Keratinocyte (primary cell): ENCODE results near the gene WWC1. TPM values are rescaled to one million over a fixed set of nuclear protein-coding genes. Genes with fewer than 3 reads are reported as not detected.

Source experiments
- DNase-seq: peaks from one replicate; pipeline ENCODE4 v3.0.0-alpha.2; 2011; ENCODE audit warnings: low read depth, missing footprints, low spot score
- FAIRE-seq: peaks from 2 replicates; lab custom pipeline; 2011; peaks lifted over from hg19 to GRCh38; lab: Jason Lieb, UNC
- H2AFZ ChIP-seq: 2 replicates; pipeline ENCODE4 v1.6.0; 2012; ENCODE audit warnings: low read length, control low read depth, inconsistent platforms; ENCODE audit not compliant: control insufficient read depth
- H3K27ac ChIP-seq: 2 replicates; pipeline ENCODE4 v1.5.1; 2011; ENCODE audit warnings: low read length; ENCODE audit not compliant: control insufficient read depth, insufficient read depth
- H3K27me3 ChIP-seq: 3 replicates; pipeline ENCODE4 v1.6.0; 2011; ENCODE audit warnings: low read length; ENCODE audit not compliant: control insufficient read depth, insufficient read depth; ENCODE audit errors: extremely low read depth
- H3K36me3 ChIP-seq, 2 experiments: 2 replicates in 1 of 2; 3 replicates in 1 of 2; pipeline ENCODE4 v1.5.1; 2011; ENCODE audit warnings: low read length in 2 of 2, mild to moderate bottlenecking in 1 of 2; ENCODE audit not compliant: control insufficient read depth in 2 of 2, insufficient read depth in 2 of 2; ENCODE audit errors: extremely low read depth in 1 of 2
- H3K4me1 ChIP-seq: 3 replicates; pipeline ENCODE4 v1.5.1; 2011; ENCODE audit warnings: low read length; ENCODE audit not compliant: control insufficient read depth, insufficient read depth; ENCODE audit errors: extremely low read depth
- H3K4me2 ChIP-seq: 3 replicates; pipeline ENCODE4 v1.6.0; 2011; ENCODE audit warnings: low read depth, low read length; ENCODE audit not compliant: control insufficient read depth, insufficient read depth; ENCODE audit errors: extremely low read depth
- H3K4me3 ChIP-seq, 3 experiments: fragments of 200-600 bp in 1 of 3; sonication (generic) in 1 of 3; 2 replicates in 2 of 3; 3 replicates in 1 of 3; pipeline ENCODE4 v1.5.1; 2011 to 2016; ENCODE audit warnings: low read length in 3 of 3, mild to moderate bottlenecking in 3 of 3, control low read depth in 2 of 3, inconsistent platforms in 1 of 3, low read depth in 1 of 3, mixed read lengths in 1 of 3, mixed run types in 1 of 3, moderate library complexity in 1 of 3; ENCODE audit not compliant: control insufficient read depth in 2 of 3, insufficient read depth in 2 of 3; ENCODE audit errors: extremely low read depth in 1 of 3
- H3K79me2 ChIP-seq: 2 replicates; pipeline ENCODE4 v1.6.0; 2012; ENCODE audit warnings: low read length; ENCODE audit not compliant: control insufficient read depth, insufficient read depth
- H3K9ac ChIP-seq: 3 replicates; pipeline ENCODE4 v1.6.0; 2011; ENCODE audit warnings: low read length; ENCODE audit not compliant: control insufficient read depth, insufficient read depth; ENCODE audit errors: extremely low read depth
- H3K9me1 ChIP-seq: 3 replicates; pipeline ENCODE4 v1.6.0; 2011; ENCODE audit warnings: low read length; ENCODE audit not compliant: control insufficient read depth, insufficient read depth; ENCODE audit errors: extremely low read depth
- H3K9me3 ChIP-seq: 2 replicates; pipeline ENCODE4 v1.5.1; 2012; ENCODE audit warnings: low read depth, low read length; ENCODE audit not compliant: control insufficient read depth
- H4K20me1 ChIP-seq: 3 replicates; pipeline ENCODE4 v1.6.0; 2011; ENCODE audit warnings: low read length; ENCODE audit not compliant: control insufficient read depth, insufficient read depth; ENCODE audit errors: extremely low read depth
- EZH2 ChIP-seq: IDR thresholded peaks from one replicate; pipeline ENCODE4 v1.6.1; 2012; ENCODE audit warnings: inconsistent platforms, mild to moderate bottlenecking, low read length, moderate library complexity
- dilution Hi-C: fragments of 300-500 bp; cut with MboI; formaldehyde crosslinking; loops from one replicate; pipeline ENCODE4 v1.7.0; 2020; ENCODE audit warnings: low sequenced_read_pairs; ENCODE audit not compliant: extremely low pct_ligation_motif_present
- polyA plus RNA-seq, 5 experiments: library from polyadenylated mRNA; depleted of rRNA in 3 of 5; stranded (reverse) in 3 of 5; stranded (forward) in 1 of 5; unstranded in 1 of 5; fragments of >200 nt; gene quantifications; 1 replicate in 1 of 5; 2 replicates in 3 of 5; 3 replicates in 1 of 5; pipeline versions ENCODE4 v1.2.1 to v1.2.3, GENCODE V29; 2011 to 2012; ENCODE audit warnings: missing spikeins in 2 of 5, low read depth in 1 of 5, low replicate concordance in 1 of 5
- TF ChIP-seq, protein P1 (sequence below), 3 experiments: IDR thresholded peaks in 1 of 3; conservative IDR thresholded peaks in 1 of 3; optimal IDR thresholded peaks in 1 of 3; 2 replicates in 2 of 3; 3 replicates in 1 of 3; pipeline versions ENCODE3 to v1.5.1; 2011; ENCODE audit warnings: low read length in 3 of 3, mild to moderate bottlenecking in 3 of 3, moderate library complexity in 2 of 3, control low read depth in 1 of 3, inconsistent platforms in 1 of 3; ENCODE audit not compliant: insufficient read depth in 2 of 3; ENCODE audit errors: extremely low read depth in 1 of 3

WWC1 gene
- polyA plus RNA-seq, 1 donor (not counting 4 experiments of a cell fraction or from before 2014, with no cell fraction given) = 19.8 TPM

DNA sequence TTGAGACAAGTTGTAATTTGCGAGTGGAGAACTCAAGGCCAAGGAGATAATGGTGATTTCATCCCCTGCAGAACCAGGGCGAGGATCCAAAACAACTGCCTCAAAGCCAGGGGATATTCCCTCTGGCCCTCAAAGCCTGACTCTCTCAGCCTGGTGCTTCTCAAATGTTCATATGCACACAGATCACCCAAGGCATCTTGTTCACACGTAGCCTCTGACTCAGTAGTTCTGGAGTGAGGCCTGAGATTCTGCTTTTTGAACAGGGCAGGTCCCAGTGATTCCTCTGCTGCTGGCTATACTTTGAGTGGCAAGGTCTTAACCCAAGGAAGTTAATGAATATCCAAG, 30.2 kb upstream of the WWC1 start:
- Histone ChIP-seq H3K9ac (no peak overlapping the region), H3K79me2 (no peaks in the 10 kb centered on the region), H3K4me1 (no peaks in the 10 kb centered on the region), H3K27me3 (no peaks in the 10 kb centered on the region), H3K9me1 (no peaks in the 10 kb centered on the region), H2AFZ (no peak overlapping the region), H3K4me3 (no peak overlapping the region), H3K27ac (no peak overlapping the region), H4K20me1 (peaks cover 2% of the 10 kb centered on the region), H3K9me3 (no peaks in the 10 kb centered on the region), H3K36me3 (peaks cover 17 to 28% of the 10 kb centered on the region in 2 experiments), H3K4me2 (no peak overlapping the region)
- dilution Hi-C loops = no loop called here
- TF ChIP-seq, protein P1, sequence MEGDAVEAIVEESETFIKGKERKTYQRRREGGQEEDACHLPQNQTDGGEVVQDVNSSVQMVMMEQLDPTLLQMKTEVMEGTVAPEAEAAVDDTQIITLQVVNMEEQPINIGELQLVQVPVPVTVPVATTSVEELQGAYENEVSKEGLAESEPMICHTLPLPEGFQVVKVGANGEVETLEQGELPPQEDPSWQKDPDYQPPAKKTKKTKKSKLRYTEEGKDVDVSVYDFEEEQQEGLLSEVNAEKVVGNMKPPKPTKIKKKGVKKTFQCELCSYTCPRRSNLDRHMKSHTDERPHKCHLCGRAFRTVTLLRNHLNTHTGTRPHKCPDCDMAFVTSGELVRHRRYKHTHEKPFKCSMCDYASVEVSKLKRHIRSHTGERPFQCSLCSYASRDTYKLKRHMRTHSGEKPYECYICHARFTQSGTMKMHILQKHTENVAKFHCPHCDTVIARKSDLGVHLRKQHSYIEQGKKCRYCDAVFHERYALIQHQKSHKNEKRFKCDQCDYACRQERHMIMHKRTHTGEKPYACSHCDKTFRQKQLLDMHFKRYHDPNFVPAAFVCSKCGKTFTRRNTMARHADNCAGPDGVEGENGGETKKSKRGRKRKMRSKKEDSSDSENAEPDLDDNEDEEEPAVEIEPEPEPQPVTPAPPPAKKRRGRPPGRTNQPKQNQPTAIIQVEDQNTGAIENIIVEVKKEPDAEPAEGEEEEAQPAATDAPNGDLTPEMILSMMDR (optimal IDR thresholded peaks at IDR 0.05 in 1 of 3, IDR thresholded peaks at IDR 0.05 in 1 of 3, conservative IDR thresholded peaks at IDR 0.05 in 1 of 3; ENCODE audit: extremely low read depth in 1 of 3, insufficient read depth in 2 of 3, low read length in 3 of 3) = no peak
- TF ChIP-seq EZH2 = no peak
- no peak for DNase-seq
- FAIRE-seq = no peak

DNA sequence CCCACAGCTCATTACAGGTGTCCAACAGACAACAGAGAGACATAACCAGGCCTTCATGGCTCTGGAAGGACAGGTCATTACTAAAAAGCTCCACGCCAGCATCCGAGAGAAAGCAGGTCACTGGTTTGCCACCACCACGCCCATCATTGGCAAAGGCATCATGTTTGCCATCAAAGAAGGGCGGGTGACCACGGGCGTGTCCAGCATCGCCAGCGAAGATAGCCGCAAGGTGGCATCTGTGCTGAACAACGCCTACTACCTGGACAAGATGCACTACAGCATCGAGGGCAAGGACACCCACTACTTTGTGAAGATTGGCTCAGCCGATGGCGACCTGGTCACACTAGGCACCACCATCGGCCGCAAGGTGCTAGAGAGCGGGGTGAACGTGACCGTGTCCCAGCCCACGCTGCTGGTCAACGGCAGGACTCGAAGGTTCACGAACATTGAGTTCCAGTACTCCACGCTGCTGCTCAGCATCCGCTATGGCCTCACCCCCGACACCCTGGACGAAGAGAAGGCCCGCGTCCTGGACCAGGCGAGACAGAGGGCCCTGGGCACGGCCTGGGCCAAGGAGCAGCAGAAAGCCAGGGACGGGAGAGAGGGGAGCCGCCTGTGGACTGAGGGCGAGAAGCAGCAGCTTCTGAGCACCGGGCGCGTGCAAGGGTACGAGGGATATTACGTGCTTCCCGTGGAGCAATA, 29.3 kb upstream of the WWC1 start:
- Histone ChIP-seq H3K4me2 (no peak overlapping the region), H3K27ac (no peak overlapping the region), H3K9me3 (no peaks in the 10 kb centered on the region), H3K4me1 (no peaks in the 10 kb centered on the region), H3K27me3 (no peaks in the 10 kb centered on the region), H3K36me3 (peaks cover 17 to 25% of the 10 kb centered on the region in 2 experiments), H4K20me1 (peaks cover 2% of the 10 kb centered on the region), H3K4me3 (no peak overlapping the region), H3K79me2 (no peaks in the 10 kb centered on the region), H3K9ac (no peak overlapping the region), H2AFZ (no peak overlapping the region), H3K9me1 (no peaks in the 10 kb centered on the region)
- no peak for FAIRE-seq
- no peak for TF ChIP-seq EZH2
- TF ChIP-seq, protein P1 (optimal IDR thresholded peaks at IDR 0.05 in 1 of 3, IDR thresholded peaks at IDR 0.05 in 1 of 3, conservative IDR thresholded peaks at IDR 0.05 in 1 of 3; ENCODE audit: extremely low read depth in 1 of 3, insufficient read depth in 2 of 3, low read length in 3 of 3) = no peak
- dilution Hi-C loops = no loop called here
- DNase-seq = no peak
